Colonic mucosa (tissue), 4 donors: Measurements from ENCODE around the gene IL17B. TPM values are rescaled to one million over a fixed set of nuclear protein-coding genes. Genes with fewer than 3 reads are reported as not detected.
A peak's percentile ranks its signal among the peaks of the same experiment; 100 is the strongest.

Source experiments
- DNase-seq: peaks from one replicate; pipeline ENCODE4 v3.0.0-alpha.2; 2020
- H3K27ac ChIP-seq: fragments of 200-600 bp; one replicate; pipeline ENCODE4 v1.8.0; 2021
- H3K27me3 ChIP-seq: fragments of 200-600 bp; one replicate; pipeline ENCODE4 v1.8.0; 2021
- H3K36me3 ChIP-seq: fragments of 200-600 bp; one replicate; pipeline ENCODE4 v1.8.0; 2021
- H3K4me1 ChIP-seq: fragments of 200-600 bp; one replicate; pipeline ENCODE4 v1.8.0; 2021; ENCODE audit warnings: mild to moderate bottlenecking
- H3K4me3 ChIP-seq: fragments of 200-600 bp; one replicate; pipeline ENCODE4 v1.8.0; 2021
- H3K9ac ChIP-seq, 2 donors: one replicate each; pipeline ENCODE4 v1.7.0; 2013; ENCODE audit warnings: control low read depth in 2 of 2, low read depth in 2 of 2, low read length in 2 of 2
- H3K9me3 ChIP-seq: fragments of 200-600 bp; one replicate; pipeline ENCODE4 v1.8.0; 2021
- CTCF ChIP-seq: fragments of 200-600 bp; IDR thresholded peaks from one replicate; pipeline ENCODE4 v1.8.0; 2022; ENCODE audit warnings: antibody characterized with exemption, mild to moderate bottlenecking
- intact Hi-C: fragments of 100-400 bp; cut with DNase I; formaldehyde crosslinking; loops from one replicate; pipeline ENCODE4 v1.14.1; 2022
- total RNA-seq, 2 donors: library from RNA; stranded (reverse); fragmentation: NEBNext Ultra II Directional in 1 of 2; extraction: Animal tissue kit (Norgen Biotek cat#: 25700) in 1 of 2; gene quantifications; one replicate each; pipeline ENCODE4 v1.2.1, GENCODE V29; 2021
- donor health status: healthy.
- donor health status: DM: no; HTN: no; CAD: no.
- donor health status: DM: no; HTN: no; CAD: no.

IL17B gene
- total RNA-seq, 2 donors from 2014 or later, result 0.42 TPM; not detected in 1

- Histone ChIP-seq H3K9ac (no peak overlapping the region), H3K4me1 (no peaks in the 10 kb centered on the region), H3K36me3 (no peaks in the 10 kb centered on the region), H3K27ac (no peak overlapping the region), H3K4me3 (no peak overlapping the region), H3K9me3 (no peaks in the 10 kb centered on the region), H3K27me3 (no peaks in the 10 kb centered on the region)
- peak; percentile 82 for TF ChIP-seq CTCF
- peak; percentile 74 for DNase-seq
- intact Hi-C loops, result loop anchor here (5.0 kb wide), 1 partner anchor 50 kb away; no protein-coding TSS in a partner anchor
Observed at GRCh38 chr5:149367249-149367971, 11.7 kb downstream of the IL17B start.

GRCh38 chr5:149366169-149366729 lies 12.8 kb downstream of the IL17B start:
- Histone ChIP-seq H3K9ac (no peak overlapping the region), H3K4me3 (no peak overlapping the region), H3K9me3 (no peaks in the 10 kb centered on the region), H3K4me1 (no peaks in the 10 kb centered on the region), H3K36me3 (no peaks in the 10 kb centered on the region), H3K27me3 (no peaks in the 10 kb centered on the region), H3K27ac (no peak overlapping the region)
- no peak for TF ChIP-seq CTCF
- intact Hi-C loops, result loop anchor here (5.0 kb wide), 1 partner anchor 49 kb away; no protein-coding TSS in a partner anchor
- no peak for DNase-seq

DNA sequence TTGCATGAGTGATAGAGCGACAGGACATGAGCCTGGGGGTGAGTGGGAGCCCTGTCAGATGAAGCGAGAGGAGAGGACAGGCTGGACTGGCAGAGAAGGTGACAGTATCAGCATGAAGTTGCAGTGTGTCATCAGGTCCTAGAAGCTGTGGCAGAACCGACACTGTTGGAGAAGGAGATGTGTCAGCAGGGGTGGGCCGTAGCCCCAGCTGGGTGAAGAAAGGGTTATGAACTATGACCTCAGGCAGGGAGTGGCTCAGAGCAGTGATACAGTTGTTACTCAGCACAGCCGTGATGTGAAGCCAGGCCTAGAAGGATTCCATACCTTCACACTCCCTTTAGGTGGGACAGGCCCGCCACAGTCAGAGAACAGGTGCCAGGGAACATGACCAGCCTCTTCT lies 13.7 kb downstream of the IL17B start:
- TF ChIP-seq CTCF, result no peak
- no peak for DNase-seq
- no peak overlapping the region for H3K9ac ChIP-seq
- H3K4me3 ChIP-seq, result no peak overlapping the region
- H3K27me3 ChIP-seq, result no peaks in the 10 kb centered on the region
- no peaks in the 10 kb centered on the region for H3K4me1 ChIP-seq
- intact Hi-C loops, result loop anchor here (5.0 kb wide), 1 partner anchor 48 kb away; no protein-coding TSS in a partner anchor
- H3K36me3 ChIP-seq, result no peaks in the 10 kb centered on the region
- H3K9me3 ChIP-seq, result no peaks in the 10 kb centered on the region
- no peak overlapping the region for H3K27ac ChIP-seq

DNA sequence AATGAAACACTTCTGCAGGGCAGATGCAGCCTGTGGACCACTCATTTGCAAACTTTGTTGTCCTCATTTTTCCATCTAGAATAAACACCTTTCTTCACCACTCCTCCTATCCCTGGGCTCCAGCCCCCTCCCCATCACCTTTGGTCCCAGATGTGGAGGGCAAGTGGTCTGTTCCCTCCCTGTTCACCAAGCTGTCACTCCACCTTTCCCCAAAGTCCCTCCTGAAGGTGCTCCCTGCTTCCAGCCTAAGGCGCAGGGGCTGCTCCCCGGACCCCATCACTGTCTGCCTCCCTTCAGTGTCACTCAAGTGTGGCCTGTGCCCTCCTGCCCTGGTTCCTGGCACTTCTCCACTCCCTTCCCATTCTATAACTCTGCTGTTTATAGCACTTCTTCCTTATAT lies 14.4 kb downstream of the IL17B start:
- H3K4me1 ChIP-seq, result no peaks in the 10 kb centered on the region
- no peaks in the 10 kb centered on the region for H3K36me3 ChIP-seq
- no peak overlapping the region for H3K4me3 ChIP-seq
- no peaks in the 10 kb centered on the region for H3K27me3 ChIP-seq
- H3K9ac ChIP-seq, result no peak overlapping the region
- H3K9me3 ChIP-seq, result no peaks in the 10 kb centered on the region
- no peak overlapping the region for H3K27ac ChIP-seq
- intact Hi-C loops, result loop anchor here (5.0 kb wide), 1 partner anchor 47 kb away; no protein-coding TSS in a partner anchor
- no peak for DNase-seq
- TF ChIP-seq CTCF, result no peak

- intact Hi-C loops, result no loop called here
- no peak for DNase-seq
- no peak overlapping the region for H3K9ac ChIP-seq
- H3K4me1 ChIP-seq, result no peaks in the 10 kb centered on the region
- TF ChIP-seq CTCF, result no peak
- H3K4me3 ChIP-seq, result no peak overlapping the region
- H3K27ac ChIP-seq, result no peak overlapping the region
- no peaks in the 10 kb centered on the region for H3K27me3 ChIP-seq
- no peaks in the 10 kb centered on the region for H3K36me3 ChIP-seq
- H3K9me3 ChIP-seq, result no peaks in the 10 kb centered on the region
Observed at GRCh38 chr5:149363936-149364335, 15.2 kb downstream of the IL17B start.
